Aorta (tissue), 5 donors: Measurements from ENCODE around the gene PSMD12. TPM values are rescaled to one million over a fixed set of nuclear protein-coding genes. Genes with fewer than 3 reads are reported as not detected.
"Not testable (repeated sequence)": the region's sequence is repeated elsewhere in the genome, so short reads cannot be mapped to it uniquely, and the experiment has no call there.

ENCODE experiments used
- ATAC-seq: fragments of 200-7000 bp; cut with Tn5 transposase; one replicate; pipeline ENCODE4 v1.9.1; 2022; ENCODE audit warnings: moderate library complexity; ENCODE audit not compliant: low FRiP score
- DNase-seq, 2 donors: peaks; one replicate each; pipeline ENCODE4 v3.0.0-alpha.2; 2020
- H3K27ac ChIP-seq, 2 donors: one replicate each; pipeline ENCODE4 v1.5.1; 2013; ENCODE audit warnings: low read length in 2 of 2, mild to moderate bottlenecking in 2 of 2, moderate library complexity in 2 of 2, control low read depth in 1 of 2, inconsistent platforms in 1 of 2, low read depth in 1 of 2
- H3K27me3 ChIP-seq, 2 donors: one replicate each; pipeline ENCODE4 v1.6.1; 2013; ENCODE audit warnings: control low read depth in 1 of 2, low read length in 1 of 2, mild to moderate bottlenecking in 1 of 2, moderate library complexity in 1 of 2; ENCODE audit not compliant: insufficient read depth in 2 of 2, control insufficient read depth in 1 of 2
- H3K36me3 ChIP-seq, 2 donors: one replicate each; pipeline ENCODE4 v1.6.1; 2013; ENCODE audit warnings: control low read depth in 1 of 2, low read length in 1 of 2, mild to moderate bottlenecking in 1 of 2; ENCODE audit not compliant: insufficient read depth in 2 of 2, control insufficient read depth in 1 of 2
- H3K4me1 ChIP-seq, 2 donors: one replicate each; pipeline ENCODE4 v1.6.1; 2013; ENCODE audit warnings: low read length in 2 of 2, control low read depth in 1 of 2, mild to moderate bottlenecking in 1 of 2, moderate library complexity in 1 of 2; ENCODE audit not compliant: insufficient read depth in 2 of 2, control insufficient read depth in 1 of 2
- H3K4me3 ChIP-seq, 2 donors: one replicate each; pipeline ENCODE4 v1.5.1; 2013; ENCODE audit warnings: low read length in 2 of 2, control low read depth in 1 of 2, mild to moderate bottlenecking in 1 of 2
- H3K9me3 ChIP-seq: one replicate; pipeline ENCODE4 v1.6.1; 2013; ENCODE audit warnings: mild to moderate bottlenecking, low read length; ENCODE audit not compliant: control insufficient read depth
- WGBS, 2 donors: extraction: QIAGEN DNeasy Blood & Tissue Kit; methylation state at CpG; one replicate each; pipeline ENCODE4 v1.1.7; 2013; 5-methylcytosine and 5-hydroxymethylcytosine counted together
- intact Hi-C, 2 donors: fragments of 100-400 bp; cut with DNase I; formaldehyde crosslinking; loops; one replicate each; pipeline versions ENCODE4 v1.14.2 to v1.15.0; 2022
- polyA plus RNA-seq, 2 donors: library from polyadenylated mRNA; stranded (reverse); fragments of 200-250 nt; gene quantifications; one replicate each; pipeline ENCODE4 v1.2.3, GENCODE V29; 2013
- total RNA-seq, 2 donors: library from RNA; stranded (reverse); fragmentation: NEBNext Ultra II Directional; extraction: Animal tissue kit (Norgen Biotek cat#: 25700); gene quantifications; one replicate each; pipeline ENCODE4 v1.2.1, GENCODE V29; 2021
- donor health status: healthy with polysubstance abuse.
- donor health status: Bipolar disorder and iron deficiency.
- donor health status: DM: no; HTN: no; CAD: no.
- donor health status: DM: no; HTN: no; CAD: no.
- donor health status: DM: yes; HTN: yes; CAD: no.

The PSMD12 gene
- total and polyA plus RNA-seq, 4 donors: 15.6 to 46.8 (median 30.8) TPM

GRCh38 chr17:67390646-67391361, 24.4 kb upstream of the PSMD12 start:
- ATAC-seq (peak; percentile 67), DNase-seq (peak in 1 of 2 donors; percentile 67)
- Histone ChIP-seq H3K27me3 (no peaks in the 10 kb centered on the region), H3K36me3 (no peaks in the 10 kb centered on the region), H3K9me3 (no peaks in the 10 kb centered on the region), H3K4me1 (no peaks in the 10 kb centered on the region), H3K27ac (no peak overlapping the region), H3K4me3 (no peak overlapping the region)
- WGBS, 2 donors: 27 to 28% methylated on average over 9 of the region's 9 CpGs
- intact Hi-C loops: no loop called here

GRCh38 chr17:67390006-67390645, 23.7 kb upstream of the PSMD12 start:
- Histone ChIP-seq H3K4me1 (no peaks in the 10 kb centered on the region), H3K9me3 (no peaks in the 10 kb centered on the region), H3K4me3 (no peak overlapping the region), H3K36me3 (no peaks in the 10 kb centered on the region), H3K27me3 (no peaks in the 10 kb centered on the region), H3K27ac (no peak overlapping the region)
- no peak for DNase-seq
- no peak for ATAC-seq
- intact Hi-C loops: no loop called here
- WGBS, 2 donors: 57 to 58% methylated on average over 6 of the region's 6 CpGs

- H3K4me3 ChIP-seq: no peak overlapping the region
Measured at GRCh38 chr17:67388986-67389385, 22.6 kb upstream of the PSMD12 start.

DNA sequence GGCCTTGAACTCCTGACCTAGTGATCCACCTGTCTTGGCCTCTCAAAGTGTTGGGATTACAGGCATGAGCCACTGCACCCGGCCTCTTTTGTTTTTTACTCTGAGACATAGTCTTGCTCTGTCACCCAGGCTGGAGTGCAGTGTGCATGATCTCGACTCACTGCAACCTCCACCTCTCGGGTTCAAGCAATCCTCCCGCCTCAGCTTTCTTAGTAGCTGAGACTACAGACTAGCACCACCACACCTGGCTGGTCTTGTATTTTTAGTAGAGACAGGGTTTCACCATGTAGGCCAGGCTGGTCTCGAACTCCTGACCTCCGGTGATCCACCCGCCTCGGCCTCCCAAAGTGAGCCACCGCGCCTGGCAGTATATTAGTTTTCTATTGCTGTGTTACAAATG, 22.2 kb upstream of the PSMD12 start:
- intact Hi-C loops: not testable (repeated sequence)

More at GRCh38 chr17:67388986-67389385, 22.6 kb upstream of the PSMD12 start:
- ATAC-seq: no peak
- DNase-seq: no peak
- H3K27ac ChIP-seq: no peak overlapping the region
- intact Hi-C loops: no loop called here
- H3K27me3 ChIP-seq: no peaks in the 10 kb centered on the region
- no peaks in the 10 kb centered on the region for H3K4me1 ChIP-seq
- 94 to 99% methylated on average over 4 of the region's 4 CpGs for WGBS, 2 donors
- H3K9me3 ChIP-seq: no peaks in the 10 kb centered on the region
- no peaks in the 10 kb centered on the region for H3K36me3 ChIP-seq

DNA sequence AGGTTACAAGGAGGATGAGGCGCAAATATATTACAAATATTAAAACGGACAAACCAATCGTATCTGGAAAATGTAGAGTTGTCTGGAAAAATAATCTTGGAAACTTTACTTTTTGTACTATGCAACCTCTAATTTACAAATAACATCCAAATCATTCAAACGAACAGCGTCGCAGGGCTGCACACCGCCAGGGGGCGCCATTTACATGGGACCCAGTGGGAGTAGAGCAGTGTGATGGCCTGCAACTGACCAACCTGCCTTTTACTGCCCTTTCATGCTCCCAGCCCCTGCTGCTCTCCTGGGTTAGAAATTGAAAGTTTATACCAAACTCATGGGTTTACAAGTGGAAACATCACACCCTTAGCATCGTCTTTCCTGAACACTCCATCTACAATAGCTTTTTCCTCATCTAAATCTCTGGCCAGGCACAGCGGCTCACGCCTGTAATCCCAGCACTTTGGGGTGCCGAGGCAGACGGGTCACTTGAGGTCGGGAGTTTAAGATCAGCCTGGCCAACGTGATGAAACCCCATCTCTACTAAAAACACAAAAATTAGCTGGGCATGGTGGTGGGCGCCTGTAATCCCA, 20.7 kb upstream of the PSMD12 start:
- Histone ChIP-seq H3K9me3 (no peaks in the 10 kb centered on the region), H3K4me1 (no peaks in the 10 kb centered on the region), H3K27me3 (no peaks in the 10 kb centered on the region), H3K27ac (no peak overlapping the region), H3K36me3 (no peaks in the 10 kb centered on the region), H3K4me3 (no peak overlapping the region)
- intact Hi-C loops: no loop called here
- WGBS, 2 donors: 75 to 76% methylated on average over 16 of the region's 16 CpGs
- DNase-seq: peak in 1 of 2 donors; percentile 58
- no peak for ATAC-seq

More for the DNA sequence above, 22.2 kb upstream of the PSMD12 start:
- not testable (repeated sequence) for H3K36me3 ChIP-seq, H3K27me3 ChIP-seq, H3K9me3 ChIP-seq, DNase-seq, H3K4me3 ChIP-seq, H3K27ac ChIP-seq, H3K4me1 ChIP-seq, ATAC-seq
- WGBS, 2 donors: 97 to 99% methylated on average over 10 of the region's 10 CpGs

DNA sequence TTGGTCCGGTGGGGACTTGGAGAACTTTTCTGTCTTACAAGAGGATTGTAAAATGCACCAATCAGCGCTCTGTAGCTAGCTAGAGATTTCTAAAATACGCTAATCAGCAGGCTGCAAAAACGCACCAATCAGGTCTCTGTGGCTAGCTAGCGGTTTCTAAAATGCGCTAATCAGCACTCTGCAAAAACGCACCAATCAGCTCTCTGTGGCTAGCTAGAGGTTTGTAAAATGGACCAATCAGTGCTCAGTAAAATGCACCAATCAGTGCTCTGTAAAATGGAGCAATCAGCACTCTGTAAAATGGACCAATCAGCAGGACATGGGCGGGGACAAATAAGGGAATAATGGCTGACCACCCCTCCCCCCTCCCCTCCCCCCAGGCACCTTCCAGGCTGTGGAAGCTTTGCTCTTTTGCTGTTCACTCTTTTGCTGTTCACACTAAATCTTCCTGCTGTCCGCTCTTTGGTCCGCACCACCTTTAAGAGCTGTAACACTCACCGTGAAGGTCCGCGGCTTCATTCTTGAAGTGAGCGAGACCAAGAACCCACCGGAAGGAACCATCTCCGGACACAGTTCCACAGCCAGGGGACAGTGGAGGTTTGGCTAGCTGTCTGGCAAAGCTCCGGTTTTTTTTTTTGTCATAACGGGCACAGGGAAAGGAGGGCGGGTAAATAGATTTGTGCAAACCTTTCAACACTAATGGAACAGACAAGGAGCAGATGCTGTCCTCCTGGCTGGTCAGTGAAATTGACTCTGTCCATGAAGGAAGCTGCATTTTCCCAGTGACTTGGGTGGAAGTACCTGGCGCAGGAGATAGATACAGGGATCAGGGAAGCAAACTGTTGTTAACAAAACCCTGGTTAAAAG, 19.0 kb upstream of the PSMD12 start:
- DNase-seq (no peak), ATAC-seq (no peak)
- Histone ChIP-seq H3K9me3 (no peaks in the 10 kb centered on the region), H3K4me1 (no peaks in the 10 kb centered on the region), H3K27me3 (no peaks in the 10 kb centered on the region), H3K4me3 (no peak overlapping the region), H3K36me3 (no peaks in the 10 kb centered on the region), H3K27ac (no peak overlapping the region)
- intact Hi-C loops: no loop called here
- 93 to 94% methylated on average over 20 of the region's 20 CpGs for WGBS, 2 donors

GRCh38 chr17:67381929-67382257, 15.5 kb upstream of the PSMD12 start:
- no peaks in the 10 kb centered on the region for H3K9me3 ChIP-seq
- ATAC-seq (no peak), DNase-seq (no peak)
- H3K4me3 ChIP-seq: no peak overlapping the region
- 59 to 63% methylated on average over 1 of the region's 1 CpG for WGBS, 2 donors
- H3K4me1 ChIP-seq: no peaks in the 10 kb centered on the region
- H3K27me3 ChIP-seq: no peaks in the 10 kb centered on the region
- H3K36me3 ChIP-seq: no peaks in the 10 kb centered on the region
- intact Hi-C loops: no loop called here
- H3K27ac ChIP-seq: no peak overlapping the region

DNA sequence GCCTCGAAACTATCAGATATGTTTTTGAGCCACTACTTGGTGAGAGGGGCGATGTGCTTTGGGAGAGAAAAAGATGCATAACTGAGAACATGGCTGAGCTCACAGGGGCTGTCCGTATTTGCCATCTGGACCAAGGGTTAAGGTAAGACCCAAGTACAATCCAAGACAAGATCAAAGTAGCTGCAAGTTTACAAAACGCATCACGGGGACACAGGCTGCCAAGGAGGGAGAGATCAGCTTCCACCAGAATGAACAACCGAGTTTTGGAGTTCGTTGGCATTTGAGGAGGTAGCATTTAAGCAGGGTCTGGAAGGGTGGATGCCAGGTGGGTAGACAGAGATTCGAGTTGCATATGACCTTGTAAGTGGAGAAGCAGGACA, 12.9 kb upstream of the PSMD12 start:
- 62 to 63% methylated on average over 8 of the region's 8 CpGs for WGBS, 2 donors
- DNase-seq (no peak), ATAC-seq (no peak)
- no peaks in the 10 kb centered on the region for H3K9me3 ChIP-seq
- H3K4me1 ChIP-seq: no peaks in the 10 kb centered on the region
- H3K27me3 ChIP-seq: no peaks in the 10 kb centered on the region
- H3K27ac ChIP-seq: no peak overlapping the region
- intact Hi-C loops: loop anchor here in 1 of 2 donors (2.0 to 5.0 kb wide), 2 partner anchors 98 to 308 kb away; no protein-coding TSS in a partner anchor
- H3K36me3 ChIP-seq: no peaks in the 10 kb centered on the region
- H3K4me3 ChIP-seq: peak overlapping the region; percentile 51 to 54
